ENCODE results near the gene GCNT2.
"Not testable (repeated sequence)": the region's sequence is repeated elsewhere in the genome, so short reads cannot be mapped to it uniquely, and the experiment has no call there.

GCNT2 gene

DNA sequence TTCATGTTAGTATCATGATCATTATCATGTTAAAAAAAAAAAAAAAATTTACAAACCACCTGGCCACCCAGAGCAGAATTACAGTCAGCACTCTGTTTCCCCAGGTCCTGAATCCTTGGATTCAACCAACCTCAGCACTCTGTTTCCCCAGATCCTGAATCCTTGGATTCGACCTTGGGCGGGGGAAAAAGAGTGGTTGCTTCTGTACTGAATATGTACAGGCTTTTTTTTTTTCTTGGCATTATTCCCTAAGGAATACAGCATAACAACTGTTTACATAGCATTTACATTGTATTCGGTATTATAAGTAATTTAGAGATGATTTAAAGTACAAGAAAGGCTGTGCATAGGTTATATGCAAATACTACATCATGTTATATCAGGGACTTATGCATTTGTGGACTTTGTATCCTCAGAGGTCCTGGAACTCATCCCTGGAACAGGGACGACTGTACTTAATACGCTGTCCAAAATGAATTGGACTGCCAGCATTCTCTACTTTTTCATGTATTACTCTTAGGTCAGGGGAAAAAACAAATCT is 31.2 kb downstream of the GCNT2 start:
- no peak for DNase-seq

GRCh38 chr6:10553871-10554270 is 32.7 kb downstream of the GCNT2 start:
- DNase-seq: no peak

DNA sequence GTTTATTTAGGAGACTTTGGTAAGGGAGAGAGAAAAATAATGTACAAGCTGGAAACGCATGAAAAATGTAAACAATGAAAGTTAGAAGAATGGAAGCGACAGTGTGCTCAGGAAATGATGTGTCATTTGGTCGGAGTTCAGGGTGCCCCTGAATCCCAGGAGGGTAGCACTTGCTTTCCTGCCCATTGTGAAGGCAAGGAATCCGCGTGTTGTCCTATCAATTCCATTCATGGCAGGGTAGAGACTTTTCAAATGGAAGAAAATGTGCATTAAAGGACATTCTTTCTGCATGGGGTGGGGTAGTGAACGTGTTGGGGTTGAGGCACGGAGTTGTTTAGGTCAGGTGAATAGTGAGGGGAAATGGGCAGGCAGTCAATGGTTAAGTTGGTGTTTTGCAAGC is 33.7 kb downstream of the GCNT2 start:
- DNase-seq: no peak

GRCh38 chr6:10555625-10556309 is 34.6 kb downstream of the GCNT2 start:
- DNase-seq: no peak

GRCh38 chr6:10556589-10556988 is 35.4 kb downstream of the GCNT2 start:
- DNase-seq: no peak

DNA sequence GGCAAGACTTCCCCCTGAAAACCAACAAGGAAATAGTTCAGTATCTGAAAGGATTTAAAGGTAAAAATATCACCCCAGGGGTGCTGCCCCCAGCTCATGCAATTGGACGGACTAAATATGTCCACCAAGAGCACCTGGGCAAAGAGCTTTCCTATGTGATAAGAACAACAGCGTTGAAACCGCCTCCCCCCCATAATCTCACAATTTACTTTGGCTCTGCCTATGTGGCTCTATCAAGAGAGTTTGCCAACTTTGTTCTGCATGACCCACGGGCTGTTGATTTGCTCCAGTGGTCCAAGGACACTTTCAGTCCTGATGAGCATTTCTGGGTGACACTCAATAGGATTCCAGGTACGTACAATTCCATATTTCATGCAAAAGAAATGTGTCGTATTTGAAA is 35.8 kb downstream of the GCNT2 start:
- DNase-seq: no peak

- no peak for DNase-seq
These were observed 36.8 kb downstream of the GCNT2 start for GRCh38 chr6:10557913-10558312.

- DNase-seq: no peak
These were observed 37.4 kb downstream of the GCNT2 start for GRCh38 chr6:10558565-10558964.

DNA sequence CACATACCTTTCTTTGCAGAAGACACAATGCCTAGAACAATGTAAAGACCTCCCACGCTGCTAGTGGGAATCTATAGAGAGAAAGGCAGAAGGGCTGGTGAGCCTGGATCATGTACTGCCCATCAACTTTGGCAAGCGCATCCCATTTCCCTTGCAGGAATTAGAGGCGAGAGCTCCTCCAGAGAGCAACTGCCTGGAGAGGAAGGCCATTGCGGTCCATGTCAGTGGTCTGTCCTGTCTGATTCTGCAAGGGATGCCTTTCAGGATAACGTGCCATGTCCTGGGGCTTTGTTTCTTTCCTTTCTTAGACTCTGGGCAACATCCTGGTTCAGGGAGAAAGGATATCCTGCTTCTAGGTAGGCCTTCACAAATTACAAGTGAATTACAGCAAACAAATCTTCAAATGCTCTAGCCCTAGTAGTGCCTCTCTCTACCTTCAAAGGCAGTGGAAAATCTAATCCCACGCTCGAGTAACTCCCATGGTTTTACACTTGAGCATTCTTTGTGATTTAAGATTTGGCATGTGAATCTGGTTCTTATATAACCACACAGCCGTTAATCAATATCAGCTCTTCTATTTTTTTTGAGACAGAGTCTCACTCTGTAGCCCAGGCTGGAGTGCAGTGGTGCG is 38.5 kb downstream of the GCNT2 start:
- no peak for DNase-seq

DNA sequence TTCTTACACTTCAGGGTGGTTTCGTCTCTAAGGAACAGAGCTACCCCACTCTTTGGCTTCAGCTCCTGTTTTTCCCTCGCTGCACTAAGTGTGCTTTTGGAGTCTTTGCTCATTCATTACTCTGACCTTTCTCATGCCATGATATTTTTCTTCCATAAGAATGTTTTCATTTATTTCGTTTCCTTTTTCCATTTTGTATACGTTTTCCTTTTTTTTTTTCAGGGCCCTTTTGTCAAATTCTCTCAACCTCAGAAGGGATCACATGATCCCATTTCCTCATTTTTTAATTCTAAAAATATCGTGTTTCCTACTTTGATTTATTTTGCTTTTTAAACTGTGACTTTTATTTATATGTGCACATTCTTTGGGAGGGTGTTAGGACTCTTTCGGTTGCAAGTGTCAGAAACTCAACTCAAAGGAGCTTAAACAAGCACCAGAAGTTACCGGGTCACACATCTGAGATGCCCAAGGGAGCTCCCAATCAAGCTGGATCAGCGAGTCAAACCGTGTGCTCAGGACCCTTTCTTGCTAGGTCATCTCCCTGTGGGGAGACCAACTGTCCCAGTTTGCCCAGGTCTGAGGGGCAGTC is 40.6 kb downstream of the GCNT2 start:
- DNase-seq: no peak

DNA sequence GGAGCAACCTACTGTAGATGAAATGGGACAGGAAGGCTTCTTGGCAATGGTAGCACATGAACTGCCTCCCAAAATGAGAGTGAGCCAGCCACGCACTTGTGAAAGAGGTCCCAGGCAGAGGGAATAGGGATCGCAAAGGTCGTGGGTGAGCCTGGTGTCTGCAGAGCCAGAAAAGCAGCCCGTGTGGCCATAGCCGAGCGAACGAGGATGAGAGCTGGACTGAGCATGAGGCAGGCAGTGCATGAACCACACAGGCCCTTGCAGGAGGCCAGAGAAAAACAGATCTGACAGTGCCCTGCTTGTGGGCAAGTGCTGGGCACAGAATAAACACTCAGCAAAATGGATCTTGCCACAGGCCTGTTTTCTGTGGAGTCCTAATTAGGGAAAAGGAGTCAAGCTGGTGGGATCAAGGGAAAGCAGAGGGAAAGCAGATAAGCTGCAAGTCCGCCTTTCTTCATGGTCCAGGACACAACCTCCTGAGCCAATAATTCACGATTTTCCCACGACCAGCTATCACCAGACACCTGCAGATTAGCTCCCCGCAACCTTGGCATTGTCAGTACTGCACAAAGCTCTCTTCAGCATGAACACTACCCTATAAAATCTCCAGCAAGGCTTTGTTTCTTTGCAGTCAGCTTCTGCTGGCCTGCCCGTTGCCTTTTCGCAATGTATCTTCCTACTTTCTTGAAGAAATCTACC is 44.0 kb downstream of the GCNT2 start:
- no peak for DNase-seq

- no peak for DNase-seq
These were observed 44.8 kb downstream of the GCNT2 start for GRCh38 chr6:10565913-10566312.

GRCh38 chr6:10567256-10568026 is 46.3 kb downstream of the GCNT2 start:
- no peak for DNase-seq

DNA sequence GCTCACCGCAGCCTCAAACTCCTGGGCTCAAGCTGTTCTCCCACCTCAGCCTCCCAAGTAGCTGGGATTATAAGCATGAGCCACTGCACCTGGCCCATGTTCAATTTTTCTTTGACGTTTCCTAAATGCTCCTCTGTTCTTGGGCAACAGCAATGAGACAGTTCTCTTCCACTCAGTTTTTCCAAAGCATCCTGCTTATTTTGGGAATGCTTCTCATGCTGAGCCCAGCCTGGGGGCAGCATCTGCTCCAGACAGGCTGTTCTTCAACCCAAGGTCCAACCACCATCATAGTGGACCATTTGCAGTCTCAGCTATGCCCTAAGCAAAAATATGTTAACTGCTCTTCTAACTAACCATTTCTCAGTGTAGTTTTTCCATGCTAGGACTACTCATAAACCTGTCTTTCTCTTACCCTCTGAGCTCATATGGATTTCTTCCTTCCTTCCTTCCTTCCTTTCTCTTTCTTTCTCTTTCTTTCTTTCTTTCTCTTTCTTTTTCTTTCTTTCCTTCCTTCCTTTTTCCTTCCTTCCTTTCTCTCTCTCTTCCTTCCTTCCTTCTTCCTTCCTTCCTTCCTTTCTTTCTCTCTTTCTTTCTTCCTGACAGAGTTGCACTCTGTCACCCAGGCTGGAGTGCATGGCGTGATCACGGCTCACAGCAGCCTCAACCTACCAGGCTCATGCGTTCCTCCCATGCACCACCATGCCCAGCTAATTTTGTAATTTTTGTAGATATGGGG is 48.4 kb downstream of the GCNT2 start:
- DNase-seq: no peak

DNA sequence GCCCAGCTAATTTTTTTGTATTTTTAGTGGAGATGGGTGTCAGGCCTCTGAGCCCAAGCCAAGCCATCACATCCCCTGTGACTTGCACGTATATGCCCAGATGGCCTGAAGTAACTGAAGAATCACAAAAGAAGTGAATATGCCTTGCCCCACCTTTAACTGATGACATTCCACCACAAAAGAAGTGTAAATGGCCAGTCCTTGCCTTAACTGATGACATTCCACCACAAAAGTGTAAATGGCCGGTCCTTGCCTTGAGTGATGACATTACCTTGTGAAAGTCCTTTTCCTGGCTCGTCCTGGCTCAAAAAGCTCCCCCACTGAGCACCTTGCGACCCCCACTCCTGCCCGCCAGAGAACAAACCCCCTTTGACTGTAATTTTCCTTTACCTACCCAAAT is 54.4 kb downstream of the GCNT2 start:
- DNase-seq: not testable (repeated sequence)

GRCh38 chr6:10576226-10576625 is 55.1 kb downstream of the GCNT2 start:
- DNase-seq: peak; percentile 66

- no peak for DNase-seq
These were observed 56.0 kb downstream of the GCNT2 start for GRCh38 chr6:10577112-10577511.

- peak; percentile 94 for DNase-seq
These were observed 57.6 kb downstream of the GCNT2 start for GRCh38 chr6:10578723-10579122.

DNA sequence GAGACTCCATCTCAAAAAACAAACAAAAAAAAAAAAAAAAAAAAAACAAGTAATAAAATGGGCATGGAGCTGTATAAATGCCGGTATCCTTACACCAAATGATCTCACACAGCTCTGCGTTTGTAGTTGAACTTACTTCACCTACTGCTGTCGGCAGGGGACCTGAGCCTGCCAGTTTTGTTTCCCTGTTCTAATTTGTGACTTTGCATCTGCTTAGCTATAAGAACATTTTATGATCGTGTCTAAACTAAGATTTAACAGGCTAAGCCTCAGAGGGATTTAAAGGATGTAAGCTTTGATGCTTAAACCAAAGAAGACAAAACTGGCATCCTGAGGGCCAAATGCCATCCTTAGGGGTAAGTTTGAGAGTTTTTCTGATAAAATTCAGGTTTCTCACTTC is 58.7 kb downstream of the GCNT2 start:
- DNase-seq: no peak

DNA sequence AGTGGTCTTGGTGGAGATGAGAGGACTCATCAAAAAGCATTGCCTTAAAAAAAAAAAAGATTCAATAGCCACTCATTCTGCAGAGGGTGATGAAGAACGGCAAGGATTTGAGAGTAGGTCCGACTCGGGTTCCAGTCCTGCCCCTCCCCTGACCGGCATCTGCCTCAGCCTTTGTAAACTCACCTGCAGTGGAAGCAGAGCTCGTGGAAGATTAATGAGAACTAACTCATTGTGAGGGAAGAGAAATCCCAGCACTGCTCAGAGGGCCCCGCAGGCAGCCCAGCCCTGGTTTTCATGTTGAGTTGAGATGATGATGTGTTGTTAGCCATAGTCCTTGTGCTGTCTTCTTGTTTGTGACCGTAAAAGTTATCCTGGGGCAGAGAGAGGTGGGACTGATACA is 59.4 kb downstream of the GCNT2 start:
- no peak for DNase-seq

- DNase-seq: not testable (repeated sequence)
These were observed 60.3 kb downstream of the GCNT2 start for GRCh38 chr6:10581402-10581801.
